NB4 (cell line): ENCODE results near the gene ZNF407.

Source experiments
- DNase-seq: peaks from one replicate; pipeline ENCODE4 v3.0.0; 2010; ENCODE audit warnings: low read depth
- H3K4me3 ChIP-seq: one replicate; pipeline ENCODE4 v1.5.1; 2011; ENCODE audit warnings: mild to moderate bottlenecking, low read depth, low read length, moderate library complexity
- CTCF ChIP-seq: IDR thresholded peaks from one replicate; pipeline ENCODE4 v1.5.1; 2012; ENCODE audit warnings: low read depth, low read length
- MAX ChIP-seq: IDR thresholded peaks from 2 replicates; pipeline ENCODE4 v1.6.1; 2011; ENCODE audit warnings: low read depth, low read length
- MYC ChIP-seq: IDR thresholded peaks from 2 replicates; pipeline ENCODE4 v1.6.1; 2011; ENCODE audit warnings: low read depth, low read length
- POLR2A ChIP-seq: IDR thresholded peaks from 2 replicates; pipeline ENCODE4 v1.6.1; 2011; ENCODE audit warnings: mild to moderate bottlenecking; ENCODE audit not compliant: insufficient read length; ENCODE audit errors: extremely low read depth

The ZNF407 gene

GRCh38 chr18:74901362-74902146, 303.9 kb downstream of the ZNF407 start:
- DNase-seq, result peak; percentile 7
- no peak overlapping the region for H3K4me3 ChIP-seq
- TF ChIP-seq CTCF (no peak), MAX (no peak), MYC (no peak), POLR2A (no peak)

GRCh38 chr18:74902147-74902455, 304.4 kb downstream of the ZNF407 start:
- TF ChIP-seq POLR2A (no peak), CTCF (no peak), MAX (no peak), MYC (no peak)
- DNase-seq, result no peak
- no peak overlapping the region for H3K4me3 ChIP-seq

GRCh38 chr18:74905247-74905646, 307.6 kb downstream of the ZNF407 start:
- TF ChIP-seq MYC (no peak), POLR2A (no peak), CTCF (no peak), MAX (no peak)
- no peak for DNase-seq
- H3K4me3 ChIP-seq, result no peak overlapping the region

GRCh38 chr18:74906184-74906583, 308.5 kb downstream of the ZNF407 start:
- H3K4me3 ChIP-seq, result no peak overlapping the region
- DNase-seq, result no peak
- TF ChIP-seq CTCF (no peak), MAX (no peak), MYC (no peak), POLR2A (no peak)

- no peak overlapping the region for H3K4me3 ChIP-seq
- DNase-seq, result no peak
- TF ChIP-seq POLR2A, result no peak
- no peak for TF ChIP-seq CTCF
- TF ChIP-seq MYC, result no peak
- no peak for TF ChIP-seq MAX
Measured at GRCh38 chr18:74914052-74914591, 316.5 kb downstream of the ZNF407 start.
